Panc1 (cell line): ENCODE results near the gene NOTCH4.

ENCODE experiments used
- POLR2AphosphoS5 ChIP-seq: IDR thresholded peaks from 2 replicates; pipeline ENCODE4 v1.6.1; 2012; ENCODE audit warnings: mild to moderate bottlenecking, low read depth, low read length, moderate library complexity
- TCF7L2 ChIP-seq: IDR thresholded peaks from 2 replicates; pipeline ENCODE4 v1.6.1; 2011; ENCODE audit warnings: mild to moderate bottlenecking, low read depth, low read length, inconsistent platforms
- TF ChIP-seq, protein P1 (sequence below), 2 experiments: IDR thresholded peaks; 2 replicates each; pipeline ENCODE4 v1.6.1; 2011 to 2012; ENCODE audit warnings: low read depth in 2 of 2, control low read depth in 1 of 2, low read length in 1 of 2, mild to moderate bottlenecking in 1 of 2, moderate library complexity in 1 of 2; ENCODE audit not compliant: insufficient read depth in 1 of 2
- TF ChIP-seq, protein P2 (sequence below): fragments of 450-650 bp; IDR thresholded peaks from 2 replicates; pipeline ENCODE4 v1.5.1; 2017; ENCODE audit warnings: mild to moderate bottlenecking

DNA sequence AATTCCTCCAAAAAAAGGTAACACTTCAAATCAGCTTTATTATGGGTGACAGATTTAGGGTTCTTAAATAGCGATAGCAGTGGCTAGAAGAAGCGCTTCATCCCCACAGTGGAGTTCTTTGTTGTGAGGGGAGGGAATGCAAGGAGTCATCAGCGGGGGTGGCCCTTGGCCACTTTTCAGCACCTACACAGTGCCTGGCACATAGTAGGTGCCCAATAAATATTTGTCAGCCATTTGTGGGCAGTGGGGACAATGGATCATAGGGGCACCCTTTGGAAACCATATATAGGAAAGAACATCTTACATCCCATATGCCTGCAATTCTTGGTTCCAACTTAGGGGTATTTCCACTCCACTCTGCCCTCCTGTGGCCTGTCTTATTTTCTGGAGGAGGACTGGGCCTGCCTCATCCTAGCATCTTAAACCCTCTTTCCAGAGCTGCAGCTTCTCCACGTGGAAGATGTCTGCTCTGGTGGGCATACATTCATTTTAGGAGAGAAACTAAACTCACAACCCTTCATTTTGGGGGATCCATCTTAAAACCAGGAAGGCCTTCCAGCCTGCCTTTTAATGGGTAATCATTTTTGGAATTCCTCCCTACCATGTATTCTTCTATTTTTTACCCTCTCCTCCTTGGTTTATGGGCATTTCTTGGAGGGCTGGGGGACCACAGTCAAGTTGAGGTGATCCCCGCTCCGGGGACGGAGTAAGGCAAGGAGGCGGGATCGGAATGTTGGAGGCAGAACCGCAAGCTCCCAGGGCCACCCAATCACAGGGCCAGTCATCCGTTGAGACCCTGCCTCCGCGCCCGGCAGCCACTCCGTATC, 28.8 kb downstream of the NOTCH4 start:
- TF ChIP-seq, protein P1, sequence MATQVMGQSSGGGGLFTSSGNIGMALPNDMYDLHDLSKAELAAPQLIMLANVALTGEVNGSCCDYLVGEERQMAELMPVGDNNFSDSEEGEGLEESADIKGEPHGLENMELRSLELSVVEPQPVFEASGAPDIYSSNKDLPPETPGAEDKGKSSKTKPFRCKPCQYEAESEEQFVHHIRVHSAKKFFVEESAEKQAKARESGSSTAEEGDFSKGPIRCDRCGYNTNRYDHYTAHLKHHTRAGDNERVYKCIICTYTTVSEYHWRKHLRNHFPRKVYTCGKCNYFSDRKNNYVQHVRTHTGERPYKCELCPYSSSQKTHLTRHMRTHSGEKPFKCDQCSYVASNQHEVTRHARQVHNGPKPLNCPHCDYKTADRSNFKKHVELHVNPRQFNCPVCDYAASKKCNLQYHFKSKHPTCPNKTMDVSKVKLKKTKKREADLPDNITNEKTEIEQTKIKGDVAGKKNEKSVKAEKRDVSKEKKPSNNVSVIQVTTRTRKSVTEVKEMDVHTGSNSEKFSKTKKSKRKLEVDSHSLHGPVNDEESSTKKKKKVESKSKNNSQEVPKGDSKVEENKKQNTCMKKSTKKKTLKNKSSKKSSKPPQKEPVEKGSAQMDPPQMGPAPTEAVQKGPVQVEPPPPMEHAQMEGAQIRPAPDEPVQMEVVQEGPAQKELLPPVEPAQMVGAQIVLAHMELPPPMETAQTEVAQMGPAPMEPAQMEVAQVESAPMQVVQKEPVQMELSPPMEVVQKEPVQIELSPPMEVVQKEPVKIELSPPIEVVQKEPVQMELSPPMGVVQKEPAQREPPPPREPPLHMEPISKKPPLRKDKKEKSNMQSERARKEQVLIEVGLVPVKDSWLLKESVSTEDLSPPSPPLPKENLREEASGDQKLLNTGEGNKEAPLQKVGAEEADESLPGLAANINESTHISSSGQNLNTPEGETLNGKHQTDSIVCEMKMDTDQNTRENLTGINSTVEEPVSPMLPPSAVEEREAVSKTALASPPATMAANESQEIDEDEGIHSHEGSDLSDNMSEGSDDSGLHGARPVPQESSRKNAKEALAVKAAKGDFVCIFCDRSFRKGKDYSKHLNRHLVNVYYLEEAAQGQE (IDR thresholded peaks at IDR 0.05; ENCODE audit: insufficient read depth in 1 of 2, low read depth in 2 of 2, low read length in 1 of 2): 0 out of 4 replicates have a peak, but pooled peaks of 1 of the 2 experiments have one; percentile 16
- TF ChIP-seq, protein P2, sequence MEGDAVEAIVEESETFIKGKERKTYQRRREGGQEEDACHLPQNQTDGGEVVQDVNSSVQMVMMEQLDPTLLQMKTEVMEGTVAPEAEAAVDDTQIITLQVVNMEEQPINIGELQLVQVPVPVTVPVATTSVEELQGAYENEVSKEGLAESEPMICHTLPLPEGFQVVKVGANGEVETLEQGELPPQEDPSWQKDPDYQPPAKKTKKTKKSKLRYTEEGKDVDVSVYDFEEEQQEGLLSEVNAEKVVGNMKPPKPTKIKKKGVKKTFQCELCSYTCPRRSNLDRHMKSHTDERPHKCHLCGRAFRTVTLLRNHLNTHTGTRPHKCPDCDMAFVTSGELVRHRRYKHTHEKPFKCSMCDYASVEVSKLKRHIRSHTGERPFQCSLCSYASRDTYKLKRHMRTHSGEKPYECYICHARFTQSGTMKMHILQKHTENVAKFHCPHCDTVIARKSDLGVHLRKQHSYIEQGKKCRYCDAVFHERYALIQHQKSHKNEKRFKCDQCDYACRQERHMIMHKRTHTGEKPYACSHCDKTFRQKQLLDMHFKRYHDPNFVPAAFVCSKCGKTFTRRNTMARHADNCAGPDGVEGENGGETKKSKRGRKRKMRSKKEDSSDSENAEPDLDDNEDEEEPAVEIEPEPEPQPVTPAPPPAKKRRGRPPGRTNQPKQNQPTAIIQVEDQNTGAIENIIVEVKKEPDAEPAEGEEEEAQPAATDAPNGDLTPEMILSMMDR: peak; percentile 78
- TF ChIP-seq POLR2AphosphoS5 (peak; percentile 60; the same call in 1 of the 2 replicates), TCF7L2 (no peak)
